Neuronal stem cell (in vitro differentiated cells): ENCODE results near the gene CDO1.
"Not testable (repeated sequence)": the region's sequence is repeated elsewhere in the genome, so short reads cannot be mapped to it uniquely, and the experiment has no call there.

Experiments used
- DNase-seq: peaks from one replicate; pipeline ENCODE4 v3.0.0-alpha.2; 2013; ENCODE audit warnings: low spot score
- H2AFZ ChIP-seq: one replicate; pipeline ENCODE4 v1.6.1; 2013; ENCODE audit warnings: mild to moderate bottlenecking, low read length, inconsistent platforms
- H2AK5ac ChIP-seq: 2 replicates; pipeline ENCODE4 v1.6.1; 2013; ENCODE audit warnings: low read depth, mild to moderate bottlenecking, inconsistent platforms, low read length, moderate library complexity, mixed read lengths
- H2BK120ac ChIP-seq: 2 replicates; pipeline ENCODE4 v1.6.1; 2013; ENCODE audit warnings: low read depth, mild to moderate bottlenecking, inconsistent platforms, low read length, moderate library complexity, mixed read lengths
- H2BK12ac ChIP-seq: one replicate; pipeline ENCODE4 v1.6.1; 2013; ENCODE audit warnings: low read length, inconsistent platforms
- H2BK15ac ChIP-seq: 2 replicates; pipeline ENCODE4 v1.6.1; 2013; ENCODE audit warnings: mild to moderate bottlenecking, low read length, inconsistent platforms, mixed read lengths
- H2BK5ac ChIP-seq: one replicate; pipeline ENCODE4 v1.6.1; 2013; ENCODE audit warnings: inconsistent platforms, mild to moderate bottlenecking, low read length, moderate library complexity
- H3K14ac ChIP-seq: one replicate; pipeline ENCODE4 v1.6.1; 2013; ENCODE audit warnings: low read length, inconsistent platforms
- H3K18ac ChIP-seq: 2 replicates; pipeline ENCODE4 v1.6.1; 2013; ENCODE audit warnings: low read length, inconsistent platforms
- H3K23ac ChIP-seq: 2 replicates; pipeline ENCODE4 v1.6.1; 2013; ENCODE audit warnings: low read depth, mild to moderate bottlenecking, mixed read lengths, low read length, inconsistent platforms; ENCODE audit not compliant: poor library complexity
- H3K27ac ChIP-seq: replicated peaks from 3 replicates; pipeline ENCODE4 v1.5.1; 2013; ENCODE audit warnings: low read length, inconsistent platforms
- H3K27me3 ChIP-seq, 3 experiments: 2 replicates each; pipeline ENCODE4 v1.6.1; 2013; ENCODE audit warnings: low read length in 3 of 3, mild to moderate bottlenecking in 2 of 3, inconsistent platforms in 1 of 3, low read depth in 1 of 3, mixed read lengths in 1 of 3, moderate library complexity in 1 of 3; ENCODE audit not compliant: control insufficient read depth in 3 of 3, insufficient read depth in 3 of 3
- H3K36me3 ChIP-seq, 2 donors: replicated peaks in 1 of 2; 2 replicates each; pipeline ENCODE4 v1.6.1; 2013; ENCODE audit warnings: low read length in 2 of 2; ENCODE audit not compliant: control insufficient read depth in 2 of 2, insufficient read depth in 2 of 2
- H3K4ac ChIP-seq: 2 replicates; pipeline ENCODE4 v1.6.1; 2013; ENCODE audit warnings: inconsistent platforms, mild to moderate bottlenecking, low read length, moderate library complexity
- H3K4me1 ChIP-seq, 2 donors: 1 replicate in 1 of 2; 2 replicates in 1 of 2; pipeline ENCODE4 v1.6.1; 2013; ENCODE audit warnings: low read length in 2 of 2, low read depth in 1 of 2; ENCODE audit not compliant: control insufficient read depth in 2 of 2, insufficient read depth in 1 of 2
- H3K4me2 ChIP-seq: one replicate; pipeline ENCODE4 v1.6.1; 2013; ENCODE audit warnings: mild to moderate bottlenecking, low read length, inconsistent platforms; ENCODE audit not compliant: insufficient read depth, poor library complexity, severe bottlenecking
- H3K4me3 ChIP-seq, 2 donors: 2 replicates each; pipeline ENCODE4 v1.5.1; 2013; ENCODE audit warnings: low read length in 2 of 2, mild to moderate bottlenecking in 2 of 2, inconsistent platforms in 1 of 2, moderate library complexity in 1 of 2
- H3K79me1 ChIP-seq: one replicate; pipeline ENCODE4 v1.6.1; 2013; ENCODE audit warnings: low read depth, mild to moderate bottlenecking, inconsistent platforms, low read length, moderate library complexity
- H3K9ac ChIP-seq: one replicate; pipeline ENCODE4 v1.6.1; 2013; ENCODE audit warnings: mild to moderate bottlenecking, low read depth, low read length, inconsistent platforms; ENCODE audit not compliant: poor library complexity
- H3K9me3 ChIP-seq, 2 donors: replicated peaks in 1 of 2; 2 replicates each; pipeline versions ENCODE3 to v1.6.1; 2013; ENCODE audit warnings: low read length in 2 of 2, mild to moderate bottlenecking in 2 of 2, inconsistent platforms in 1 of 2, low read depth in 1 of 2, mixed read lengths in 1 of 2, moderate library complexity in 1 of 2; ENCODE audit not compliant: control insufficient read depth in 2 of 2, insufficient read depth in 1 of 2
- H4K8ac ChIP-seq: one replicate; pipeline ENCODE4 v1.6.1; 2013; ENCODE audit warnings: low read depth, mild to moderate bottlenecking, inconsistent platforms, low read length, moderate library complexity
- H4K91ac ChIP-seq: one replicate; pipeline ENCODE4 v1.6.1; 2013; ENCODE audit warnings: low read length, low read depth, mild to moderate bottlenecking, inconsistent platforms; ENCODE audit not compliant: poor library complexity
- WGBS, 2 donors: extraction: QIAGEN DNeasy Blood & Tissue Kit; methylation state at CpG; one replicate each; pipeline ENCODE4 v1.1.7; 2013; ENCODE audit warnings: missing lambda C conversion rate in 2 of 2, mixed read lengths in 1 of 2; ENCODE audit not compliant: insufficient read length in 2 of 2, insufficient replicate concordance in 1 of 2; ENCODE audit errors: extremely low coverage in 2 of 2; 5-methylcytosine and 5-hydroxymethylcytosine counted together

CDO1 gene

DNA sequence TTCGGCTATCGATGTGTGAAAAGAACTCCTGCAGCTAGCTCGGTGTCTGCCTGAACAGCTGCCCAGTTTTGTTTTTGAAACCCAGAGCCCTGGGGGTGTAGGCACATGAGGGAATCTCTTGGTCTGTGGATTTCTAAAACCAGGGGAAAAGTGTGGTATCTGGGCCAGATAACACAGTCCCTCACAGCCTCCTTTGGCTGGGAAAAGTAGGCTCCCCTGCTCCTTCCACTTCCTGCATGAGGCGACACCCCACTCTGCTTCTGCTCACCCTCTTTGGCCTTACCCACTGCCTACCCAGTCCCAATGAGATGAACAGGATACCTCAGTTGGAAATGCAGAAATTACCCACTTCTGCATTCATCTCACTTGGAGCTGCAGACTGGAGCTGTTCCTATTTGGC lies 9.5 kb upstream of the CDO1 start:
- peaks cover 0 to 3% of the 10 kb centered on the region in 2 donors for H3K9me3 ChIP-seq
- no peak overlapping the region for H2BK120ac ChIP-seq
- H2BK5ac ChIP-seq = peak overlapping the region; percentile 53
- no peak for DNase-seq
- H3K18ac ChIP-seq = no peak overlapping the region
- no peaks in the 10 kb centered on the region for H3K4me1 ChIP-seq
- H3K4me3 ChIP-seq = no peak overlapping the region
- H2AFZ ChIP-seq = no peak overlapping the region
- H4K8ac ChIP-seq = peak overlapping the region; percentile 65
- no peak overlapping the region for H2BK12ac ChIP-seq
- no peak overlapping the region for H3K14ac ChIP-seq
- peaks cover 0 to 38% of the 10 kb centered on the region in 2 donors for H3K36me3 ChIP-seq
- H3K4me2 ChIP-seq = no peak overlapping the region
- H3K4ac ChIP-seq = no peak overlapping the region
- WGBS, 2 donors = no CpG with 5 or more reads among the region's 4 CpGs
- H2BK15ac ChIP-seq = no peak overlapping the region
- H3K79me1 ChIP-seq = no peaks in the 10 kb centered on the region
- no peak overlapping the region for H3K27ac ChIP-seq
- H4K91ac ChIP-seq = no peak overlapping the region
- H2AK5ac ChIP-seq = no peak overlapping the region
- H3K9ac ChIP-seq = no peak overlapping the region
- no peaks in the 10 kb centered on the region for H3K27me3 ChIP-seq
- H3K23ac ChIP-seq = no peak overlapping the region

DNA sequence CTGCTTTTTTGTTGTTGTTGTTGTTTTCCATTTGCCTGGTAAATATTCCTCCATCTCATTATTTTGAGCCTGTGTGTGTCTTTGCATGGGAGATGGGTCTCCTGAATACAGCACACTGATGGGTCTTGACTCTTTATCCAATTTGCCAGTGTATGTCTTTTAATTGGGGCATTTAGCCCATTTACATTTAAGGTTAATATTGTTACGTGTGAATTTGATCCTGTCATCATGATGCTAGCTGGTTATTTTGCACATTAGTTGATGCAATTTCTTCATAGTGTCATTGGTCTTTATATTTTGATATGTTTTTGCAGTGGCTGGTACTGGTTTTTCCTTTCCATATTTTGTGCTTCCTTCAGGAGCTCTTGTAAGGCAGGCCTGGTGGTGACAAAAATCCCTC lies 8.5 kb upstream of the CDO1 start:
- not testable (repeated sequence) for H2AK5ac ChIP-seq, H4K8ac ChIP-seq, H3K79me1 ChIP-seq, H3K4me1 ChIP-seq, H3K27ac ChIP-seq, H2BK5ac ChIP-seq, H3K4me2 ChIP-seq, H3K4ac ChIP-seq, H3K23ac ChIP-seq, H3K9ac ChIP-seq, DNase-seq, H3K4me3 ChIP-seq, H3K18ac ChIP-seq, H2BK12ac ChIP-seq, H4K91ac ChIP-seq, H2AFZ ChIP-seq, H2BK15ac ChIP-seq, H3K9me3 ChIP-seq, H3K14ac ChIP-seq, H3K27me3 ChIP-seq, H2BK120ac ChIP-seq
- peaks cover 0 to 28% of the 10 kb centered on the region in 2 donors for H3K36me3 ChIP-seq
- no CpG with 5 or more reads among the region's 1 CpG for WGBS, 2 donors

DNA sequence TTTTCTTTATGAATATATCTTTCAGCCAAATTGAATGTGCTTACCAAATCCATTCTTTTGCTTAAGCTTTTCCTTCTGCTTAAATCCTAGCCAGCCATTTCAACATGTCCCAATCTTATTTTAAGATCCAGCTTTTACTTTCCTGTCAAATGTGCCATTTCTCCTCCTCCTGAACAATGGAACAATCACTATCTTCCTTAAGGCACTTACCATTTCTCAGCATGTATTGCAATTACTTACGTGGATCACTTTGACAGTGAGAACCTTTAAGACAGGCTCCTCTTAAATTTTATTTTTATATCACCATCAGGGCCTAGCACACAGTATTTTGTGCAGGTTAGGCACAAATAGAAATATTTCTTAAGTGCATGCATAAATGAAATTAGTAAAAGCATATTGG lies 4.4 kb upstream of the CDO1 start:
- no peak overlapping the region for H3K4me2 ChIP-seq
- H3K9ac ChIP-seq = no peak overlapping the region
- peaks cover 0 to under 1% of the 10 kb centered on the region in 2 donors for H3K9me3 ChIP-seq
- no peak overlapping the region for H2BK12ac ChIP-seq
- H3K4me1 ChIP-seq = peaks cover 0 to 6% of the 10 kb centered on the region in 2 donors
- WGBS, 2 donors = no CpG with 5 or more reads among the region's 1 CpG
- no peak overlapping the region for H3K18ac ChIP-seq
- H4K8ac ChIP-seq = no peak overlapping the region
- no peak for DNase-seq
- H3K23ac ChIP-seq = no peak overlapping the region
- H3K4me3 ChIP-seq = no peak overlapping the region
- no peak overlapping the region for H2AFZ ChIP-seq
- H2BK15ac ChIP-seq = no peak overlapping the region
- no peak overlapping the region for H3K14ac ChIP-seq
- H3K79me1 ChIP-seq = no peaks in the 10 kb centered on the region
- no peak overlapping the region for H2BK5ac ChIP-seq
- no peak overlapping the region for H2AK5ac ChIP-seq
- H3K4ac ChIP-seq = no peak overlapping the region
- H3K27me3 ChIP-seq = no peaks in the 10 kb centered on the region
- no peak overlapping the region for H2BK120ac ChIP-seq
- no peak overlapping the region for H3K27ac ChIP-seq
- no peaks in the 10 kb centered on the region for H3K36me3 ChIP-seq
- no peak overlapping the region for H4K91ac ChIP-seq

DNA sequence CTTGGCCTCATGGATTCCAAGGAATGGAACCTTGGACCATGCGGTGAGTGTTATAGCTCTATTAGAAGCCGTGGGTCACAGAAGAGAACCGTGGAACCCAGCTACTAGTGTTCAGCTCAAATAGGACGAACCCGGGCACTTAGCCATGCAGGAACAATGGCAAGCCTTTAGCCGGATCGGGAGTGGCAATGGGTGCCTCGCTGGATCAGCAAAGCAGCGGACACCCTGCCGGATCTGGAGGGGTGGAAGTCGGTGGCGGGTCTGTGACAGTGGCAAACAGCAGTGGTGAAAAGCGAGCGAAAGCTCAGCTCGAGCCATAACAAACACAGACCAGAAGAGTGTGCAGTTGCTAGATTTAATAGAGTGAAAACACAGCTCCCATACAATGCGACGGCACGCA lies 2.4 kb upstream of the CDO1 start:
- Histone ChIP-seq H3K4me2 (no peak overlapping the region), H2BK12ac (no peak overlapping the region), H2BK5ac (no peak overlapping the region), H3K14ac (no peak overlapping the region), H4K91ac (no peak overlapping the region), H3K23ac (no peak overlapping the region), H3K9me3 (no peaks in the 10 kb centered on the region), H3K4ac (no peak overlapping the region), H3K27ac (no peak overlapping the region), H3K18ac (no peak overlapping the region), H2BK15ac (no peak overlapping the region), H3K4me1 (peaks cover 0 to 9% of the 10 kb centered on the region in 2 donors), H2AFZ (peak overlapping the region; percentile 58), H2AK5ac (no peak overlapping the region), H3K36me3 (peaks cover 0 to 3% of the 10 kb centered on the region in 2 donors), H3K9ac (no peak overlapping the region), H3K4me3 (no peak overlapping the region), H3K27me3 (peaks cover 0 to 9% (median 0%) of the 10 kb centered on the region in 3 experiments), H4K8ac (no peak overlapping the region), H3K79me1 (no peaks in the 10 kb centered on the region), H2BK120ac (no peak overlapping the region)
- DNase-seq = no peak
- WGBS, 2 donors = no CpG with 5 or more reads among the region's 18 CpGs
